Loucy (cell line): ENCODE data around the gene DLGAP1.

Experiments
- EZH2phosphoT487 ChIP-seq: fragments of 200-600 bp; IDR thresholded peaks from 2 replicates; pipeline ENCODE4 v1.6.1; 2018; ENCODE audit warnings: antibody characterized with exemption, mild to moderate bottlenecking, moderate library complexity, borderline replicate concordance
- TF ChIP-seq, protein P1 (sequence below): fragments of 200-600 bp; sonication (generic); conservative IDR thresholded peaks from 2 replicates; pipeline ENCODE4 v1.5.1; 2014; ENCODE audit warnings: mild to moderate bottlenecking, antibody characterized with exemption, low read length

DNA sequence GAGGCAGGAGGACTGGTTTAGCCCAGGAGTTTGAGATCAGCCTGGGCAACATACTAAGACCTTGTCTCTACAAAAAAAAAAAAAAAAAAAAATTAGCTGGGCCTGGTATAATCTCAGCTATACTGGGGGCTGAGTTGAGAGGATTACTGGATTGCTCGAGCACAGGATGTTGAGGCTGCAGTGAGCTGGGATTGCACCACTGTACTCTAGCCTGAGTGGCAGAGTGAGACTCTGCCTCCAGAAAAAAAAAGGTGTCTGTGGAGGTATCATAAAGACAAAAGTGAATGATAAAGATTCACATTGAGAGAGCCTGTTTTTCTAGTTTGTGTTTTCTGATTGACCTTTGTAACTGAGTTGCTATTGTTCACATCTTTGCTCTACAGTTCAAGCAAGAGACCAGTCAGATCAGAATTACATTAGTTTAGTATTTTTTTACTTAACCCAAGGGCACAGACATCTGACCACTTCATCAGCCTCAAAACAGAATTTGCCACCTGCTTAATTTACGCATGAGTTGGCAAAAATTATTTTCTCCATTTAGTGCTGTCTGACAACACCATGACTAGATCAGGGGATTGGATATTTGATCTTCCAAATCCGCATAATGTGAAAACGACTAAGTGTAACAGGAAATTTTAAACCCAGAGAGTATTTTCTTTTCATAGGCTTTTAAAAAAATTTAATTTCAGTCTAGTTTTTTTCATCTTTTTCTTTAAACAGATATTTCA lies 734.1 kb downstream of the DLGAP1 start:
- TF ChIP-seq, protein P1, sequence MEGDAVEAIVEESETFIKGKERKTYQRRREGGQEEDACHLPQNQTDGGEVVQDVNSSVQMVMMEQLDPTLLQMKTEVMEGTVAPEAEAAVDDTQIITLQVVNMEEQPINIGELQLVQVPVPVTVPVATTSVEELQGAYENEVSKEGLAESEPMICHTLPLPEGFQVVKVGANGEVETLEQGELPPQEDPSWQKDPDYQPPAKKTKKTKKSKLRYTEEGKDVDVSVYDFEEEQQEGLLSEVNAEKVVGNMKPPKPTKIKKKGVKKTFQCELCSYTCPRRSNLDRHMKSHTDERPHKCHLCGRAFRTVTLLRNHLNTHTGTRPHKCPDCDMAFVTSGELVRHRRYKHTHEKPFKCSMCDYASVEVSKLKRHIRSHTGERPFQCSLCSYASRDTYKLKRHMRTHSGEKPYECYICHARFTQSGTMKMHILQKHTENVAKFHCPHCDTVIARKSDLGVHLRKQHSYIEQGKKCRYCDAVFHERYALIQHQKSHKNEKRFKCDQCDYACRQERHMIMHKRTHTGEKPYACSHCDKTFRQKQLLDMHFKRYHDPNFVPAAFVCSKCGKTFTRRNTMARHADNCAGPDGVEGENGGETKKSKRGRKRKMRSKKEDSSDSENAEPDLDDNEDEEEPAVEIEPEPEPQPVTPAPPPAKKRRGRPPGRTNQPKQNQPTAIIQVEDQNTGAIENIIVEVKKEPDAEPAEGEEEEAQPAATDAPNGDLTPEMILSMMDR: no peak
- TF ChIP-seq EZH2phosphoT487: no peak
